Testis (tissue), 2 donors: ENCODE measurements around the gene SH2D4B.

Experiments used
- CTCF ChIP-seq, 3 experiments: fragments of 450-650 bp in 2 of 3; fragments of 200-600 bp in 1 of 3; sonication (generic) in 1 of 3; IDR thresholded peaks; one replicate each; pipeline ENCODE4 v1.5.1; 2016 to 2019; ENCODE audit warnings: antibody characterized with exemption in 3 of 3, mild to moderate bottlenecking in 2 of 3, moderate library complexity in 1 of 3
- POLR2A ChIP-seq: fragments of 450-650 bp; IDR thresholded peaks from one replicate; pipeline ENCODE4 v1.6.1; 2017; ENCODE audit warnings: antibody characterized with exemption, mild to moderate bottlenecking, moderate library complexity

GRCh38 chr10:80554050-80554449 is 16.3 kb downstream of the SH2D4B start:
- TF ChIP-seq CTCF (IDR thresholded peaks at IDR 0.05): no peak
- TF ChIP-seq POLR2A: no peak
